AG04449 (cell line): ENCODE results near the gene NTHL1.
A peak's percentile ranks its signal among the peaks of the same experiment; 100 is the strongest.

Experiments
- CTCF ChIA-PET: fragments of 350-600 bp; formaldehyde crosslinking; extraction: SDS; loops from one replicate; lab custom pipeline; 2021; ENCODE audit warnings: antibody characterized with exemption; lab: Yijun Ruan, JAX
- POLR2A ChIA-PET: fragments of 400-600, 350-600 bp; formaldehyde crosslinking; extraction: SDS; loops from one replicate; lab custom pipeline; 2020; ENCODE audit warnings: antibody characterized with exemption, inconsistent platforms; lab: Yijun Ruan, JAX
- DNase-seq: peaks from one replicate; pipeline ENCODE4 v3.0.0-alpha.2; 2010; ENCODE audit warnings: low read depth, low spot score
- H3K4me3 ChIP-seq: 2 replicates; pipeline ENCODE4 v1.5.1; 2011; ENCODE audit warnings: low read depth, mild to moderate bottlenecking, control low read depth, low read length
- TF ChIP-seq, protein P1 (sequence below): IDR thresholded peaks from one replicate; pipeline ENCODE4 v1.5.1; 2011; ENCODE audit warnings: mild to moderate bottlenecking, moderate library complexity, low read length, control low read depth, inconsistent platforms; ENCODE audit not compliant: insufficient read depth; ENCODE audit errors: missing control alignments

NTHL1 gene

DNA sequence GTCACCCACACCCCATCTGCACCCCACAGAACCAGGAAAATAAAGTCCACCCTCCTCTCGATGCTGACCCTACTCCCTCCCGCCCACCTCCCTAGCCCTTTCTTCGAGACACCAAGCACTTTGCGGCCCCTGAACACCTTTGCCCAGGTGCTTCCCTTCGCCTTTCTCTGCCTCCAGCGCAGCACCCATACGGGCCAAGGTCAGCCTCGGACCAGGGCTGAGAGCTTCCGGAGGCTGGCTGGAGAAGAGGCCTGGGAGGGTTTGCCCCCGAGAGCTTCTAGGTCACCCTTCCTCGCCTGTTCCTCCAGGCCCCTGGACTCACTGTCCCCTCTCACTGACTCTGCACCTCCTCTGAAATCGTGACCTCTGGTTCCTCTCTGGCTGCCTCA lies 23.6 kb downstream of the NTHL1 start:
- H3K4me3 ChIP-seq, result no peak overlapping the region
- TF ChIP-seq, protein P1, sequence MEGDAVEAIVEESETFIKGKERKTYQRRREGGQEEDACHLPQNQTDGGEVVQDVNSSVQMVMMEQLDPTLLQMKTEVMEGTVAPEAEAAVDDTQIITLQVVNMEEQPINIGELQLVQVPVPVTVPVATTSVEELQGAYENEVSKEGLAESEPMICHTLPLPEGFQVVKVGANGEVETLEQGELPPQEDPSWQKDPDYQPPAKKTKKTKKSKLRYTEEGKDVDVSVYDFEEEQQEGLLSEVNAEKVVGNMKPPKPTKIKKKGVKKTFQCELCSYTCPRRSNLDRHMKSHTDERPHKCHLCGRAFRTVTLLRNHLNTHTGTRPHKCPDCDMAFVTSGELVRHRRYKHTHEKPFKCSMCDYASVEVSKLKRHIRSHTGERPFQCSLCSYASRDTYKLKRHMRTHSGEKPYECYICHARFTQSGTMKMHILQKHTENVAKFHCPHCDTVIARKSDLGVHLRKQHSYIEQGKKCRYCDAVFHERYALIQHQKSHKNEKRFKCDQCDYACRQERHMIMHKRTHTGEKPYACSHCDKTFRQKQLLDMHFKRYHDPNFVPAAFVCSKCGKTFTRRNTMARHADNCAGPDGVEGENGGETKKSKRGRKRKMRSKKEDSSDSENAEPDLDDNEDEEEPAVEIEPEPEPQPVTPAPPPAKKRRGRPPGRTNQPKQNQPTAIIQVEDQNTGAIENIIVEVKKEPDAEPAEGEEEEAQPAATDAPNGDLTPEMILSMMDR, result no peak
- ChIA-PET CTCF (interaction anchor here (0.9 to 8.2 kb wide), 8 partner anchors 9 to 158 kb away, joined by 3 to 135 read pairs (median 12); partner anchors contain the start of gene RAB26), POLR2A (interaction anchor here (1.0 kb wide), 1 partner anchor 8 kb away, joined by 4 read pairs; no protein-coding TSS in a partner anchor)
- no peak for DNase-seq

DNA sequence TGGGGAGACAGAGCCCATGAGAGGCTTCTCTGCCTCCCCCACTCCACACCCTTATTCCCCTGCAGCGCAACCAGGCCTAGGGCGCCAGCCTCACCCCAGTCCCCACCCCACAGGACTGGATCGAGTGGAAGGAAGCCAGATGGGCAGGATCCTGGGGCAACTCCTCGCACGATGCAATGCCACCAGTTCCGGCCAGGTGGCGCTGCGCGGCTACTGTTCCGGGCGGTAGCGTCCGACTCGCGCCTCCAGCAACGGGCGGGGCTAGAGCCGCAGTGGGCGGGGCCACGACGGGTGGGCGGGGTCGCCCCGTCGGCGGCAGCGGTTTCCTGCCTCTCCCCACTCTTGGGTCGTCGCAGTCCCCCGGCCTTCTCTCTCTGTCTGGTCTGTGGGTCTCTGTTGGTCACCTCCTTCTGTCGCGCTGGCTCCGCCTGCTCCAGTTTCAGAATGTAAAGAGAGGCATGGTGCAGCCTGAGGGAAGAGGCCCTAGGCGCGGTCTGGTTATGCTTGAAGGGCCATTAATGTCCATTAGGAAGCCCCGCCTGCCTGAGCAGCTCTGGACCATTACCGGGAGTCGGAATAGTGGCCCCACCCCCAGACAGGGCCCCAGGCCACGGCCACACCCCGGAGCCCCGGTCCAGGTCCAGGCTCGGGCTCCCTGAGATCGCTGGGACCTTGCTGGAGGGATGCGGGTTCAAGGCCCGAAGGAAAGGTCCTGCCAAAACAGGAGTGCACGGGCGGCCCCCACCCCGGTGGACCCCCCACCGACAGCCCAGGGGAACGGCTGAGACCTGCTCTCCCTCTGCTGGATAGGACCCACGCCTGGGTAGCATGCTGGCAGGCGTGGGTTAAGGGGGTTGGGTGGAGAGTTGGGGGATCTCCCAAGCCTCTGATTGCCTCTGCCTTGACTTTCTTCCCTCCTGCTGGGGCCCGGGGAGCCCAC lies 24.3 kb downstream of the NTHL1 start:
- CTCF ChIA-PET, result interaction anchor here (0.6 to 8.2 kb wide), 30 partner anchors 9 to 157 kb away, joined by 3 to 135 read pairs (median 5); partner anchors contain the start of genes NTHL1, PKD1, RAB26 and TSC2

DNA sequence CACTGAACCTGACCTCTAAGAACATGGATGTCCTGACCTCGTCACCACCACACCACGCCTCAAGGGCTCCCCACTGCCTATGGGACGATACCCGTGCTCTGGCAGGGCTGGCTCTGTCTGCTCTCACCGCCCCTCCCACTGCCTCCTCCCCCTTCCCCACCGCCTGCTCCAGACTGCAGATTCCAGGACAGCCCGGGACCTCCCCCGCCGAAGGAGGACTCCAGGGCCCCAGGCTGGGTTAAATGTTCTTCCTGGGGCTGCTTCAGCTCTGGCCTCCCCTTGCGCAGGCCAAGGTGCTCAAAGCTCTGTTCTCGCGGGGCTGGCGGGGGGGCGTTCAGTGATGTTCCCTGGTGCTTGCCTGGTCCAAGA lies 24.9 kb downstream of the NTHL1 start:
- H3K4me3 ChIP-seq, result peak overlapping the region; percentile 46
- POLR2A ChIA-PET, result interaction anchor here (0.6 to 1.2 kb wide), 4 partner anchors 13 to 133 kb away, joined by 3 to 6 read pairs (median 4); partner anchors contain the start of genes NTHL1, TRAF7 and TSC2

More for the DNA sequence above, 24.3 kb downstream of the NTHL1 start:
- TF ChIP-seq, protein P1, result peak; percentile 98
- no peak for DNase-seq
- POLR2A ChIA-PET, result interaction anchor here (0.6 to 1.2 kb wide), 5 partner anchors 9 to 132 kb away, joined by 3 to 6 read pairs (median 4); partner anchors contain the start of genes NTHL1, TRAF7 and TSC2
- H3K4me3 ChIP-seq, result peak overlapping the region; percentile 46

DNA sequence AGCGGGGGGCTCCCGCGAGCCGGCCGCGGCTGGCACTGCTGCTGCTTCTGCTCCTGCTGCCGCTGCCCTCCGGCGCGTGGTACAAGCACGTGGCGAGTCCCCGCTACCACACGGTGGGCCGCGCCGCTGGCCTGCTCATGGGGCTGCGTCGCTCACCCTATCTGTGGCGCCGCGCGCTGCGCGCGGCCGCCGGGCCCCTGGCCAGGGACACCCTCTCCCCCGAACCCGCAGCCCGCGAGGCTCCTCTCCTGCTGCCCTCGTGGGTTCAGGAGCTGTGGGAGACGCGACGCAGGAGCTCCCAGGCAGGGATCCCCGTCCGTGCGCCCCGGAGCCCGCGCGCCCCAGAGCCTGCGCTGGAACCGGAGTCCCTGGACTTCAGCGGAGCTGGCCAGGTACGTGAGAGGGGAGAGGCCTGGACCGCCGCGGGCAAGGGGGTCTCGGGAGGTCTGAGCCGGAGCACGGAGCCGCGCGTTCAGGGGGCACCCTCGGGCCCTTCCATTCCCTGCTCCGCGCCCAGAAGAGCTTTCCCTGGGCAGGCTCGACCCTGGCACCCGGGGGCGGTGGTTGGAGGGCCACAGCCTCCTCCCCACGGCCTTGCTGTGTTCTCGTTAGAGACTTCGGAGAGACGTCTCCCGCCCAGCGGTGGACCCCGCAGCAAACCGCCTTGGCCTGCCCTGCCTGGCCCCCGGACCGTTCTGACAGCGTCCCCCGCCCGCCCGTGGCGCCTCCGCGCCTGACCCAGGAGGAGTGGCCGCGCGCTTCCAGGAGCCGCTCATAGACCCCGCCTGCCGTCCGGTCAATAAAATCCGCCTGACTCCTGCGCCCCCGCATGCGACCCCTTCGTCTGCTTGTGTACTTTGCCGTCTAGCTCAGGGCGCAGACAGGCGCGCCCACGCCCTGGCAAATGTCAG lies 27.5 kb downstream of the NTHL1 start:
- CTCF ChIA-PET, result interaction anchor here (1.2 to 8.2 kb wide), 3 partner anchors 15 to 124 kb away, joined by 3 to 135 read pairs (median 6); partner anchors contain the start of gene RAB26
- POLR2A ChIA-PET, result no interaction called here
- H3K4me3 ChIP-seq, result peak overlapping the region; percentile 8
- DNase-seq, result no peak
- TF ChIP-seq, protein P1, result no peak

More for the DNA sequence above, 24.9 kb downstream of the NTHL1 start:
- TF ChIP-seq, protein P1, result no peak
- no peak for DNase-seq
- CTCF ChIA-PET, result interaction anchor here (0.6 to 8.2 kb wide), 29 partner anchors 10 to 132 kb away, joined by 3 to 135 read pairs (median 5); partner anchors contain the start of genes NTHL1, PKD1, RAB26 and TSC2

DNA sequence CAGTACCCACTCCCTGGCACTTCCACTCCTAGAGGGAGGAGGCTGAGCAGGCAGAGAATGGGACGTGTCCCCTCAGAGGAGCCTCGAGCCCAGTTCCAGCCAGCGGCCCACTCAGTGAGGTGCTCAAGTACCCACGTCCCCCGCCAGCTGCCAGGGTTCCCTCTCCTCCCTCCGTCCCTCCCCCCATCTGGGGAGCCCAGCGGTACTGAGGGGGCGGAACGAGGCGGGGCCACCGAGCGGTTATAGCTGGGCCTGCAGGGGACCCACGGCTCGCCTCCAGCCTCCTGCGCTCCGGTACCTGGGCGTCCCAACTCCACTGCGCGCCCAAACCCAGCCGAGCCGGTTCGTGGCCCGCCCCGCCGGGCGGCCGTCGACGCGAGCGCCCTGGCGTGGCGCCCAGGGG lies 28.1 kb downstream of the NTHL1 start, which contains the start of gene NPW:
NPW (plus strand) TSS at position 268 of the 403 bp plus-strand sequence.
- TF ChIP-seq, protein P1, result no peak
- DNase-seq, result no peak
- ChIA-PET POLR2A (no interaction called here), CTCF (interaction anchor here (2.0 to 8.2 kb wide), 2 partner anchors 37 to 124 kb away, joined by 6 to 135 read pairs; partner anchors contain the start of gene RAB26)
- peak within 1 kb of the TSS; percentile 8 for H3K4me3 ChIP-seq
